NCI-H345 (cell line): ENCODE results near the gene DNAJB12.
"Not testable (repeated sequence)": the region's sequence is repeated elsewhere in the genome, so short reads cannot be mapped to it uniquely, and the experiment has no call there.

Source experiments
- DNase-seq: peaks from one replicate; lab custom pipeline; 2025; lab: John Stamatoyannopoulos, UW

The DNAJB12 gene

DNA sequence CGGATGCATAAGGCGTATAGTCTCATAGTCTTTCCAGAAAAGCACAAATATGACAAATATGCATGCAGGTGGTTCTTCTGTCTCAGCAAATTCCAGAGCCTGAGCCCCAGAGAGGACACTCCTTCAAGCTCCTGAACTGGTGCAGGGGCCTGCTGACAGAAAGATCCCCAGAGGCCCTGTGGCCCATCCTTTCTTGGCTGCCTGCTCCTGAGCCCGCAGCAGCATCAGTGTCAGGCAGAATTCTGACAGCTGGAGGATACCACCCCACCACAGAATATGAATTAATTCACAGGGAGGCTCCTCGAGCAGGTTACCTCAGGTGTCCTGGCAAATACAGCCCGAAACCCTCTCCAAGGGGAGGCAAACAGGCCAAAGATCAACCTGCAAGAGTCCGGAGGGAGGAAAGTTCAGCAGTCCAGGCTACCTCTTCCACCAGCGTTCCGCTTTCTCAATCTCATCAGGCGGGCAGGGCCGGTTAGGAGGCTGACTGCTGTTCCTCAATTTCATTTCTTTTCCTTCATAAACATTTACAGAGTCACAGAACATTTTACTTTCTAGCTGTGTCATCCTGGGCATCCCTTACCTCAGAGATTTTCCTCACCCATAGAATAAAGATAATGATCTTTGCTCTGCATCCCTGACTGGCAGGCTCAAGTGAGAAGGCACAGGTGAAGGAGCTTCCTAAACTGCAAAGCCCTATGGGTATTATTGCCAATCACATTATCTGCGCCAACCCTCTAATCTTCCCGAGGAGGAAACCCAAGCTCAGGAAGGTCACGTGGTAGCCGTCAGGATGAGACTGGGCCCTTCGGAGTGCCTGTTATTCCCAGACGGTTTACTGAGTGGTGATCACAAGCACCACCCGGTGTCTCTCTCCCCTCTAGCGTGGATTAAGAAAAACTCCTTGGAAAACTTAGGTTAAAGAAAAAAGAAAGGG is 1.4 kb downstream of the DNAJB12 start:
- no peak for DNase-seq

DNA sequence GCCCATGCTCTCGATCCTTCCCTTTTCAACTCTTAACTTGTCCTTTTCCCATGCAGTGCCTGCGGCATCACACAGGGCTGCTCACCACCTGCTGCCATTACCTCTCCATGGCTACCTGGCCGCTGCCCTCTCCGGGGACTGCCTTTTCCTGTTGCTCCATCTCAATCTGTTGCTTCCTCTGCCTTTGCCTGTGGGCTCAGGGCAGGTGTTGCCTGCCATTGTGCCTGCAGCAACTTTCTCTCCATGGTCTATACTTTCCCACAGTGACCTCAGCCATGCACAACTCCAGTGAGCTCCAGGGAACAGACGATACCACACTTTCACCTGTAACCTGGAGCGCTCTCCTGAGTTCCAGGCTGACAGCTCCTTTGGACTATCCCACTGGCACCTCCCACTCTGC is 3.2 kb downstream of the DNAJB12 start:
- no peak for DNase-seq

DNA sequence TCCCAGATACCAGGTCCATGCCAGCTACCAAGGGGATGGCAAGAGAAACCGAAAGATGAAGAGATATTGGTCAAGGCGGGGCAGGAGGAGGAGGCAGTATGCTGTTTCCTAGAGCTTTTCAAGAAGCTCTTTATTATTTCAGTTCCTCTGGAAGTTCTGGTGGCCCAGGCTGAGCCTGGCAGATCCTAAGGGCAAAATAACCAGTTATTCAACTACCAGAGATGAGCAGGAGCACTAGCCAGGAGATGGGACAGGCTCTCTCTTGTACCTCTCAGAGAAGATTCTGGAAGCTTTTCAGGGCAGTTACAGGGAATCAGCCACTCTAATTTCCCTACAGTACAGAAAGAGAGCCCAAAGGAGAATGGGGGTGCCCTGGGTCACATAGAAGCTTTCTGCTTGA is 5.3 kb downstream of the DNAJB12 start:
- DNase-seq: no peak

DNA sequence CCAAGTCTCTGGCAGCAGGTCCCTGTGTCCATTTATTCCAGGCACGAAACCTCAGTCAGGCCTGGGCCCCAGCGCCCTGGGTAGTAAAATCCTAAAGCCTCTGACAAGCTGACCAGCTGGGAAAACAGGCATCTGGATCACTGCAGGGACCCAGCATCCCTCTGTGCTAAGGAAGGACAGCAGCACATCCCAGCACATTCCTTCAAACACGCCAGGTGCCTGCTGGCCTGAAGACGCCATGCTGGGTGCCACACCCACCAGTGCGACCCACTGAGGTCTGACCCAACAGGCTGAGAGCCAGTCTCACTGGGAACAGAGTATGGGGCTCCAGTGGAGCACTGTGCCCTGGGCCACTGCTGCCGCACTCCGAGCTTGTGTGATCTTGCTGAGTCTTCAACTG is 6.4 kb downstream of the DNAJB12 start:
- DNase-seq: no peak

DNA sequence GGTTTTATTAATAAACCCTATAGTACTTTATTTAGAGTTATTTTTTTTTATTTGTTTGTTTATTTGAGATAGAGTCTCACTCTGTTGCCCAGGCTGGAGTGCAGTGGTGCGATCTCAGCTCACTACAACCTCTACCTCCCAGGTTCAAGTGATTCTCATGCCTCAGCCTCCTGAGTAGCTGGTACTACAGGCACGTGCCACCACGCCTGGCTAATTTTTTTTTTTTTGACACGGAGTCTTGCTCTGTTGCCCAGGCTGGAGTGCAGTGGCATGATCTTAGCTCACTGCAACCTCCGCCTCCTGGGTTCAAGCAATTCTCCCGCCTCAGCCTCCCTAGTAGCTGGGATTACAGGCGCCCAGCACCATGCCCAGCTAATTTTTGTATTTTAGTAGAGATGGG is 8.6 kb downstream of the DNAJB12 start:
- not testable (repeated sequence) for DNase-seq

DNA sequence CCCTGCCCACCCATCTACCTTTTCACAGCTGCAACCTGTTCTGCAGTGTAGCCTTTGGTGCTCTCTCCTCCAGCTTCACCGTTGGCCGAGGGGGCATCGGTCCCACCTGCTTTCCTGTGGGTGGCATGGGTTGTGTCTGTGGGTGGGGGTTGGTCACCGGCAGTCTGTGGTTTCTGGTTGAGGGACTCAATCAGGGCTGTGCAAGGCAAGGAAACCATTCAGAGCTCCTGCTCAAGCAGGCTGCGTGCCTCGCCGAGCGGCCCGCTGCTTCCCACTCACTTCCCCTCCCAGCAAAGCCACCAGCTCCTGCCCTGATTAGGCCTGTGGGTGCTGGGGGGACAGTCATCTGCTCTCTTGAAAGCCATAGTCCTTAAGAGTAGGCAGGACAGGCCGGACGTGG is 9.8 kb downstream of the DNAJB12 start:
- no peak for DNase-seq

DNA sequence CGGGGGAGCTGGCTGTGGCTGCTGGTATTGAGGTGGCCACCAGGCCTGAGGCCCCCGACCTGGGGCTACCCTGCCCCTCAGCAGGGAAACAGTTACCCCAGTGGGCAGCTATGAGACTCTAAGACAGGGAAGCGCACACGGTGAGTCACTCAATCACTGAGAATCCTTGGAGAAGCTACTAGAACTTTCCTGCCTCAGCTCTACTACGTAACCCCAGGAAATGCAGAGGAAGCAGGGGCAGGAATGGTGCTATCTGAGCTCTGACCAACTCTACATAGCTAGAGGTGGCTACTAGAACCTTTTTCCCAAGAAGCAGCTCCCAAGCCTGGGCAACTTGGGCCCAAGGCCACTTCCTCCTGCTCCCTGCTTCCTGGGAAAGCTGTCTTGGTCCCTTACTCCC is 11.8 kb downstream of the DNAJB12 start:
- no peak for DNase-seq

DNA sequence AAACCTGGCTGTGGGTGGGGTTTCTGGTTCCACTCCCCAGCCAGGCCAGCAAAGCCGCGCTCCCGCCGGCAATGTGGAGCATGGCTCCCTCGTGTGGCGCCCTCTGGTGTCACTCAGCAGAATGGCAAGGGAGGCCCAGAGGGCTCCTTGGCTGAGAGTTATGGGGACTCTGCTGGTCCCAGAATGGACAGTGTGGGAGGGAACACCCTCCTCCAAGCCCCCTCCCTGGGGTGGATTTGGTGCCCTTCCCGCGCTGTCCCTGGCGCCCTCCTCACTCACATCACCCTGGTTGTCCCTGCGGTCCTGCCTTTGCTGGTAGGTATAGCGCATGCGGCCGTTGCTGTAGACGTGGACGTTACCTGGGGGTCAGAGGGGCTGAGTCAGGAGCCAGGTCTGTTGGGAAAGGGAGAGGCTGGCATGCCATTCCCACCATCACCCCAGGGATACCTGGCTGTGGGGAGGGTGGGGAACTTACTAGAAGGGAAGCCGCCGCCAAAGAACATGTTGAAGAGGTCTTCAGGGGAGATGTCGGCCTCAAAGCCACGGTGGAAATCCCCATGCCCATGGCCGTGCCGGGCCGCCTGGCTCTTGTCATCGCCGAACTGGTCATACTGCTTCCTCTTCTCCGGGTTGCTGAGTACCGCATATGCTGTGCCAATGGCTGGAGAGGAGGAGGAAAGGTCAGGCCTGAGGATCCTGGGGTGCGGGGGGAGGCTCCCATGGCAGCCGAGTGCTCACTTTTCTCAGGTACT is 14.0 kb downstream of the DNAJB12 start:
- DNase-seq: peak; percentile 35

DNA sequence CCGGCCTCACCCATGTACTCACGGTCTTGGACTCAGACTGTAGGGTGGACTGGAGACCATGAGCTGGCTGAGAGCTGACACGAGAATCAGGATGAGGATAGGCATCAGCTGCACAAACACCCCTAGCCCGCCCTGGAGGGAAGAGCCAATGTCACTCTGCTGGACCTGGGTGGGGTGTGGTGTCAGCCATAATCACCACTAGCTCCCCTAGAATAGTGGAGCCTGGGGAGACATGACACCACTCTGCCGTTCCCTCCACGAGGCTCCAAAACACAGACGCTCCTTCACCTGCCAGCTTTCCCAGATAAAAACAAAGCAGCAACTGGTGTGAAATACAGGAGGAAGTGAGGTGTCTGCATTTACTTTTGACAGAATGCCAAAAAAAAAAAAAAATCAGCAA is 16.5 kb downstream of the DNAJB12 start:
- DNase-seq: no peak

DNA sequence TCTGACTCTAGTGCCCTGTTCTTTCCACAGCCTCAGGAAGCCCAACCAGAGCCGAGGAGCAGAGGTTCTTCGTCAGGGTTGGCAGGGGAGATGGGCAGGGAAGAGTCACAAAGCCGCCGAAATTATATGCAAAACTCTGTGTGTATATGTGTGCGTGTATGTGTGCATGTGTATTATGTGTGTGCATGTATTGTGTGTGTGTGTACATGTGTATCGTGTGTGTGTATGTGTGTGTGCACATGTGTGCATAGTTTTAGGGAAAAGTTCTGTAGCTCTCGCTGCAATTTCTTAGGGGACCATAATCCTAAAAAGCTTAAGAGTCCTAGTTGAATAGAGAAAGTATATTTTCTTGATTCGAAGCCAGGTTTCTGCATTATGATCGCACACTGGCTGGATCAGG is 17.0 kb downstream of the DNAJB12 start:
- no peak for DNase-seq

DNA sequence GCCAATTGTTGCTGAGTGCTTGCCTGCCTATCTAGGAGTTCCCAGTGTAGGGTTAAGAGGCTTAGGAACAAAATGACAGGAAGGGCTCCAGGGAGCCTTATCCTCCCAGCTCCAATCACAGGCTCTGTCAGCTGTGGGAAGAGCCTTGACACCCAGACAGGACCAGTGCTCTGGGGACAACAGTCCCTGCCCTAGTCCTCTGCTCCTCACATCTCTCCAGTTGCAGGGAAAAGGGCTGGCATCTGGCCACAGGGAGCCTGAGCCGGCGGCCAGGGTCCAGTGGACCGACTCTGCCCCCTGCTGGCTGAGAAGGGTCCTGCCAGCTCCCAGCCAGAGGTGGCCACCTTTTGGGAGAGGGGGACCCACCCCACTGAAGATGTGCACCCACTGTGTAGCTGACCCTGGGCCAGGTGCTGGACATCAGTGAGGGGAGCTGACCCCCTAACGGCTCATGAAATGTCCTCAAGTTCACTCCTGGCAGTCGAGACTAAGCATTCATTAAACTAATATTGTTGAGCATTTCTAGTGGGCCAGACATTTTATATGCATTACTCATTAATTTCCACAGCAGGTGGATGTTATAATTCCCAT is 17.6 kb downstream of the DNAJB12 start:
- peak; percentile 49 for DNase-seq

DNA sequence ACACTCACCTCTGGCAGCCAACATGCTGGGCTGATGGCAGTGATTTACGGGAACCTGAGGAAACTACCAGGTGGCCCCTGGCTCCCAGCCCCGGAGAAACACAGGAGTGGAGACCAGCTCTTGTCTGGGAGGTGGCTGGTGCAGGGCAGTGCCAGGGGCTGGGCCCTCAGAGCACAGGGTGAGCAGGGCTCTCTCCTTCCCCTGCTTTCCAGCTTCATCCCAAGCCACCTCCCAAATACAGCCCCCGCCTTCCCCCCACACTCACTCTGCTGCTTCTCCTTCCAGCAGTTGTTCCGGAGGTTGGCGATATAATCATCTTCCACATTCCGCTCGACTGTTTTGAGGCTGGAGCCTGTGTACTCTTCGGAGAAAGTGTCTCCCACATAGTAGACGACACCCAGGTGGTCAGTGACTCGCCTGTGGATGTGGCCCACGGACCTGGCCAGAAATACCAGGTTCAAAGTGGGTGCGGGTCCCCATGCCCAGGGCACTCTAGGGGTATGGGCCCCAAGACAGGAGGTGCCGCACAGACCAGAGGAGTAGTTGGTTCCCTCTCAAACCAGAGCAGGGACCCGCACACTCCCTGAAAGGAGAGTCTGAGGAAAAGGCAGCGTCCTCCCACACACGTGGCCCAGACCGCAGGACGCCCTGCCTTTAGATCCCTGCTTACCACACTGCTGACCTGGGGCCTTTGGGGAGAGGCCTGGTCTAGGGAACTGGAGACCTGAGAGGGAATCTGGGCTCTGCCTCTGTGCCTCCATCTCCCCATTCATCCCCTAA is 18.3 kb downstream of the DNAJB12 start:
- DNase-seq: no peak

DNA sequence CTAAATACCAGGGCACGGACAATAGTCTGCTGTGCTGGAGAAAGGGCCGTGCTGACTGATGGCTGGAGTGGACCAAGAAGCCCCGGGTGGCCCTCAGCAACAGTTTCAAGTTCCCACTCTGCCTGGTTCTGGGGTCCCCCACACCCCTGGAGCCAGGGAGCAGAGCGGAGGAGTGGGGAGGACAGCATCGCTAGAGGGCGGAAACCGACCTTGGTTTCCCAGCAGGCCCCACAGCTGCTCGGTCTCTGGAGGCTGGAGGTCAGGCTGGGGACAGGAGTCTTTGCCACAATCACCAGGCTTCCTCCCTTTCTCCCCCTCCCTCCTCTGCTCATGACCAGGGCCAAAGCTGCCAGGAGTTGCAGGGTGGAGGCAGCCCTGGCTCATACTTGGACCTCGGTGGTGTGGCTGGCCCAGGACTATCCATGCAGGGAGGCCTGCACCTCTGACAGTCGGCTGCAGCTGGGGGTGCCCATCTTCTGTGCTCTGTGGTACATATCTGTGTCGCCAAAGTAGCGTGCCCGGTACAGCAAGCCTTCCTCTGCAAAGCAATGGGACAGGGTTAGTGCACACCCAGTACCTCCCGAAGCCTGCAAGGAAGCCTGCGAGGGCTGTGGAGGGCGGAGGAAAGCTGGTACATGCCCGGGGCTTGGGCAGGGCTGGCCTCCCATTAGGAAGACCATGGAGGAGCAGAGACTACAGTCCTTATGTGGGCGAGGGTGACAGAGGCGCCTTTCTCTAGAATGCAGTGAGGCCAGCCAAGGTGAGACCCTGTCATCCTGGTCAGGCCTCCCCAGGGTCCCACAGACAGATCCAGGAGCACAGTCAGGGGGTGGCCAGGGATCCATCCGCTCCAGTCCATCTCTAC is 19.1 kb downstream of the DNAJB12 start:
- DNase-seq: no peak

DNA sequence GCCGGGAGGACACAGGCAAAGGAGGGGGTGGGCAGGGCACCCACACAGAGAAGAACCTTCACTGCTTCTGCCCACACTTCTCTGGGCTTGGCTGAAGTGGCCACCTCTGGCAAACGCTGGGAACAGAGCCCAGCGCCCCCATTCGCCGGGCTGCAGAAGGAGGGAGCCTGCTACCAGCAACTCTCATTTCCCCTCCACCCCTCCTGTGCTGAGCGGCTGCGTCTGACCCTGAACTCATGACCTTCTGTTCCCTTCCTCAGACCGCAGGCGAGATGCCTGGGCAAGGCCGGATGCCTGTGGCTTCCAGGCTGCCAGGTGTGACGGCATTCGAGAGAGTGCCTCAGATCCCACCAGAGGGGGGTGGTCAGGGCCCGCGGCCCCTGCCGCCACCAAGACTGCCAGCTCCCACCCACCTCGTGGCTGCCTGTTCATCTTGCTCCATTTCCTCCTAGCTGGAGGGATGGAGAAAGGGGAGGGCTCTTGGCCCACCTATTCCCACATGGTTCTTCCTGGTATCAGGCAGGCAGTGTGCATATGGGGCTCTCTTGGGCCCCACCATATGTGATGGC is 19.8 kb downstream of the DNAJB12 start:
- no peak for DNase-seq

DNA sequence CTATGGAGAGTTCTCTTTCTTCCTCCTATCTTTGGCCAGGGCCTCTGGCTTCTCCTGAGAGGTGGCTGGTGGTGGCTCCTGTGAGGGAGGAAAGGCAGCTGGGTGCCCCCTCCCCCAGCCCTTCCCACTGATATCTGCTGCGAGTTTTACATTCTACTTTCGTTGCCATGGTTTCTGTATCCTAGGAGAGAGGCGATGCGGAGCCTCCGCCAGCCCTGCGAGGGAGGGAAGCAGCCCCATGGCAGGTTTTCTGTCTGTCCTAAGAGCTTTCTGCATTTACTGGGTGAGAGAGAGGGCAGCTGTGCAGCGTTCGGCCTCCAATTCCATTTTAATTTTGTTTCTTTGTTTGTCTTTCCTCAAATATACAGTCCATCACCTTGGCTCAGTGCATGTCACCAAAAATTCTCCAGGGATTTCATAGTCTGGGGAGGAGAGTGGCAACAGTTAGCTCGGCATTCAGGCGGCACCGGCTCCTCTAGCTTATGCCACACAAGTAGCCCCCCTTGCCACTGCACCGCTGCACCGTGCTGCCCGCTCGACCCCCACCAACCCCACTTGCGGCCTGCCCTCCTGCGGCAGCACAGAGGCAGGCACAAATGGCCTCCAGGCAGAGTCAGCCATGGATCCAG is 20.4 kb downstream of the DNAJB12 start:
- DNase-seq: peak; percentile 85

DNA sequence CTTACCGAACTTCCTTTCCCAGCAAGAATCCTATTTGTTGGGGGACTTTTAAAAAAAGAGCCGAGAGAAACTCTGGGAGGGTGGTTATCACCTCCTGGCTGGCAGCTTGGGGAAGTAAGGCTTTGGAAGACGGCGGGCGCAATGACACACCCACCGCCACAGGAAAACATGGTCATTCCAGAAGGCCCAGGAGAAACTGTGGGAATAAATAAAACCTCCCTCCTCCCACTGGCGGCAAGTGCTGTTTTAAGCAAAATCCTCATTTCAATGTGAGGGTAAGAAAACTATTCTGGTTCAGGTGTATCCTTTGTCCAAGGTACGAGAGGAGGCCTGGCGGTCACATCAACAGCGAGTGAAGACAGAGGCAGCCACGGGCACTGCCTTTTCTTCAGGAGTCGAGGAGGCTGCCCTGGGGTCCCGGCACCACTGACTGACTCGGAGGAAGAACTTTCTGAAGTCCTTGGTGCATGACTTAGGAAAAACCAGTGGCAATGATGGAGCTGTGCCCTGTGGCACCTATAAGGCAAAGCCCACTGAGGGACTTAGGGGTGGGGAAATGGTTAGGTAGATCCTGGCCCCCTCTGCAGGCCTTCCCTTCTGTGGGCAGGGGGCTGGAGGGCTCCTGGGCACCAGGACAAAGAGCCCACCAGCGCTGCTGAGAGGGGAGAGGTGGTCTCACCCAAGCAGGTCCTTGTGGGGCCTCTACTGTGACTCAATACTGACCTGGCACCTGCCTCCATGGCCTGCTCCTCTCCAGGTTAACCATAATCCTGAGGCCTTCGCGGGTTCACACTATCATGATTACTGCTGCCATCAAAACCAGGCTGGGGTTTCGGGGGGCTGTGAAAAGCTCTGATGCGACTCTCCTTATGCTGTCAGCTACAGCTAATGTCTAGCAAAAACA is 21.4 kb downstream of the DNAJB12 start:
- DNase-seq: no peak

DNA sequence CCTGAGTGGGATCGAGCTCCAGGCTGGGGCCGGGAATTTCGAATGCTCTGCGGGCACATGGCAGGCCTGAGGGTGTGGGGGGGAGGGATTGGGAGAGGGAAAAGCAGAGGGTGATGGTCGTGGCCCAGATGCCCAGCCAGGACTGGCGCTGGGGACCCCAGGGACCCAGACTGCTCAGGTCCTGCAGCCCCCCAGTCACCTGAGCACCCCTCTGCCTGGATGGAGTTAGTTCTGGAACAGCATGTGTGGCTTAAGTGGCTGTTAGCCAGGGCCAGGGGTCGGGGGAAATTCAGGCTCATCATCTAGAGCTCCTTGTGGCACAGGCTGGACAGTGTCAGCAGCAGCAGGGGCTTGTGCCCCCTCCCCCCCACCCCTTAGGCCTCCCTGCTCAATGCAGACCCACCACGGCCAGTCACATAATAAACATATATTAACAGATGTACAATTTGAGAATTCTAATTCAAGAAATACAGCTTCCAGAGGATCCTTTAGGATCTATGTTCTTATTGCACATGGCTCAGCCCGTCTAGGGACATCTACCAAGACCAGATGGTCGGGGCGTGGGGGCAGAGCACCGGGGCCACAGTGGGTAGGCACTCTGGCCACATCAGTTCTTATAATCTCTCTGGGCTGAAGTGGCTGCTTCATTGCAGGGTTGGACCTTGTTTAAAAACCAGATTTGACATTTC is 22.2 kb downstream of the DNAJB12 start:
- no peak for DNase-seq

DNA sequence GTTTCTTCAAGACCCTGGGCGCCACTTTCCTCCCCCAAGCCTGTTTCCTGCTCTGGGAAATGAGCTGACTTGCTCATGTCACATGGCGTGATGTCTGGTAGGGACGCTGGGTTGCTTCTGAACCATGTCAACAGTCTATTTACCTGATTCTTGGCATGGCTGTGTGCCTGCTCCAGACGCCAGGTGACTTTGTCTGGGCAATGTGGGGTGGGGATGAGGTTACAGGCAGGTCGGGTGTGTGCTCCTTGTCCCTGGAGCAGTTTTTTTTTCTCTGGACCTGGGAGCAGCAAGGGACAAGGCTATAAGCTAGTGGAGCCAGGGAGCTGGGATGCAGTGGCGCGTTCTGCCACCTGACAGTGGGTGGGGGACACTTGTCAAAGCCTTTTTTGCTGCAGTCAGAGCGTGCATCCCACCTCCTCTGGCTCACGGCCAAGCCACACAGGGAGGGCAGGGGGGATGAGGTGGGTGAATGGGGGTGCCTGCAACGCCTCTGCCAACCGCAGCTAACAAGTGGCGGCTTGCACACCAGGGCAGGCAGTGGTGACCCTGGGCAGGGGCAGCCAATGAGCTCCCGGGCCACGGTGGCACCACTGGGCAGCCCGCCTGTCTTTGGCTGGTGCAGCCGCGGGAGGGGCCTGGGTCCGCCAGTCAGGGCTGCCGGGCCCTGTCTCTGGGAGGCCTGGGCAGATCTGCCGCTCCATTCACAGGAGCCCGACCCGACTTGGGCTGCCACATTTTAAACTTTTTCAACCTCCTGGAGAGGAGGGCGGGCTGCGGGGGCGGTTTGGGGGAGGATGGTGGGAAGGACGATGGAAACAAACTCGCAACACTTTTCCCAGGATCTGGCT is 22.9 kb downstream of the DNAJB12 start:
- DNase-seq: peak; percentile 97
